ENCODE data around the gene ZNF43. TPM values are rescaled to one million over a fixed set of nuclear protein-coding genes. Genes with fewer than 3 reads are reported as not detected.
A peak's percentile ranks its signal among the peaks of the same experiment; 100 is the strongest.

ZNF43 gene
- total and polyA plus RNA-seq, 2 of the 13 experiments (the other 11 are each of a cell fraction or from before 2014, with no cell fraction given) = 2.9 to 8.5 TPM

GRCh38 chr19:21767065-21767800, 68.7 kb downstream of the ZNF43 start, which contains the start of gene ZNF100 (continued):
- TF ChIP-seq SKI (IDR thresholded peaks at IDR 0.05; ENCODE audit: partially characterized antibody) (no peak), RBM39 (IDR thresholded peaks at IDR 0.05; ENCODE audit: low read depth, low read length, poor library complexity, severe bottlenecking) (no peak), ZNF512B (CRISPR knock-in tag; IDR thresholded peaks at IDR 0.05; ENCODE audit: borderline replicate concordance) (no peak), ZNF121 (CRISPR knock-in tag; IDR thresholded peaks at IDR 0.05) (no peak), ZFY (CRISPR knock-in tag; IDR thresholded peaks at IDR 0.05) (peak; percentile 86), RXRA (CRISPR knock-in tag; IDR thresholded peaks at IDR 0.05) (no peak), ZFP90 (CRISPR knock-in tag; IDR thresholded peaks at IDR 0.05; ENCODE audit: borderline replicate concordance) (no peak), CSRNP2 (CRISPR knock-in tag; conservative IDR thresholded peaks at IDR 0.05; ENCODE audit: low read depth) (no peak), YEATS4 (CRISPR knock-in tag; IDR thresholded peaks at IDR 0.05; ENCODE audit: borderline replicate concordance) (no peak), SIX4 (CRISPR knock-in tag; IDR thresholded peaks at IDR 0.05) (no peak), PHF21A (CRISPR knock-in tag; IDR thresholded peaks at IDR 0.05) (peak; percentile 55; the same call in 1 of the 2 replicates), HNRNPH1 (optimal IDR thresholded peaks at IDR 0.05; ENCODE audit: low read depth, low read length) (no peak), DPF2 (CRISPR knock-in tag; IDR thresholded peaks at IDR 0.05; ENCODE audit: borderline replicate concordance, low read depth) (no peak), GZF1 (CRISPR knock-in tag; IDR thresholded peaks at IDR 0.05) (no peak)
- TF ChIP-seq, protein P1, sequence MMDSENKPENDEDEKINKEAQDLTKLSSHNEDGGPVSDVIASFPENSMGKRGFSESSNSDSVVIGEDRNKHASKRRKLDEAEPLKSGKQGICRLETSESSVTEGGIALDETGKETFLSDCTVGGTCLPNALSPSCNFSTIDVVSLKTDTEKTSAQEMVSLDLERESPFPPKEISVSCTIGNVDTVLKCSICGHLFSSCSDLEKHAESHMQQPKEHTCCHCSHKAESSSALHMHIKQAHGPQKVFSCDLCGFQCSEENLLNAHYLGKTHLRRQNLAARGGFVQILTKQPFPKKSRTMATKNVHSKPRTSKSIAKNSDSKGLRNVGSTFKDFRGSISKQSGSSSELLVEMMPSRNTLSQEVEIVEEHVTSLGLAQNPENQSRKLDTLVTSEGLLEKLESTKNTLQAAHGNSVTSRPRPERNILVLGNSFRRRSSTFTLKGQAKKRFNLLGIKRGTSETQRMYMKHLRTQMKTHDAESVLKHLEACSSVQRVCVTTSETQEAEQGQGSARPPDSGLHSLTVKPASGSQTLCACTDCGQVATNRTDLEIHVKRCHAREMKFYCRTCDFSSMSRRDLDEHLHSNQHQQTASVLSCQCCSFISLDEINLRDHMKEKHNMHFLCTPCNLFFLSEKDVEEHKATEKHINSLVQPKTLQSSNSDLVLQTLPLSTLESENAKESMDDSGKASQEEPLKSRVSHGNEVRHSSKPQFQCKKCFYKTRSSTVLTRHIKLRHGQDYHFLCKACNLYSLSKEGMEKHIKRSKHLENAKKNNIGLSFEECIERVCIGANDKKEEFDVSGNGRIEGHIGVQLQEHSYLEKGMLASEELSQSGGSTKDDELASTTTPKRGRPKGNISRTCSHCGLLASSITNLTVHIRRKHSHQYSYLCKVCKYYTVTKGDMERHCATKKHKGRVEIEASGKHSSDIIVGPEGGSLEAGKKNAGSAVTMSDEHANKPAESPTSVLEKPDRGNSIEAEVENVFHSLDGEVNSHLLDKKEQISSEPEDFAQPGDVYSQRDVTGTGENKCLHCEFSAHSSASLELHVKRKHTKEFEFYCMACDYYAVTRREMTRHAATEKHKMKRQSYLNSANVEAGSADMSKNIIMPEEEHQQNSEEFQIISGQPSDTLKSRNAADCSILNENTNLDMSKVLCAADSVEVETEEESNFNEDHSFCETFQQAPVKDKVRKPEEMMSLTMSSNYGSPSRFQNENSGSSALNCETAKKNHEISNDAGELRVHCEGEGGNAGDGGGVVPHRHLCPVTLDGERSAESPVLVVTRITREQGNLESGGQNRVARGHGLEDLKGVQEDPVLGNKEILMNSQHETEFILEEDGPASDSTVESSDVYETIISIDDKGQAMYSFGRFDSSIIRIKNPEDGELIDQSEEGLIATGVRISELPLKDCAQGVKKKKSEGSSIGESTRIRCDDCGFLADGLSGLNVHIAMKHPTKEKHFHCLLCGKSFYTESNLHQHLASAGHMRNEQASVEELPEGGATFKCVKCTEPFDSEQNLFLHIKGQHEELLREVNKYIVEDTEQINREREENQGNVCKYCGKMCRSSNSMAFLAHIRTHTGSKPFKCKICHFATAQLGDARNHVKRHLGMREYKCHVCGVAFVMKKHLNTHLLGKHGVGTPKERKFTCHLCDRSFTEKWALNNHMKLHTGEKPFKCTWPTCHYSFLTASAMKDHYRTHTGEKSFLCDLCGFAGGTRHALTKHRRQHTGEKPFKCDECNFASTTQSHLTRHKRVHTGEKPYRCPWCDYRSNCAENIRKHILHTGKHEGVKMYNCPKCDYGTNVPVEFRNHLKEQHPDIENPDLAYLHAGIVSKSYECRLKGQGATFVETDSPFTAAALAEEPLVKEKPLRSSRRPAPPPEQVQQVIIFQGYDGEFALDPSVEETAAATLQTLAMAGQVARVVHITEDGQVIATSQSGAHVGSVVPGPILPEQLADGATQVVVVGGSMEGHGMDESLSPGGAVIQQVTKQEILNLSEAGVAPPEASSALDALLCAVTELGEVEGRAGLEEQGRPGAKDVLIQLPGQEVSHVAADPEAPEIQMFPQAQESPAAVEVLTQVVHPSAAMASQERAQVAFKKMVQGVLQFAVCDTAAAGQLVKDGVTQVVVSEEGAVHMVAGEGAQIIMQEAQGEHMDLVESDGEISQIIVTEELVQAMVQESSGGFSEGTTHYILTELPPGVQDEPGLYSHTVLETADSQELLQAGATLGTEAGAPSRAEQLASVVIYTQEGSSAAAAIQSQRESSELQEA (CRISPR knock-in tag; IDR thresholded peaks at IDR 0.05; ENCODE audit: not compliant biosample characterization) = no peak
